Neural cell (in vitro differentiated cells): ENCODE measurements around the gene ECI1. TPM values are rescaled to one million over a fixed set of nuclear protein-coding genes. Genes with fewer than 3 reads are reported as not detected.

Source experiments
- H2AFZ ChIP-seq: fragments of 200-600, 300-800 bp; sonication (generic), shearing (Covaris generic); 2 replicates; pipeline ENCODE4 v1.6.0; 2014; ENCODE audit warnings: low read depth, mild to moderate bottlenecking, antibody characterized with exemption, low read length, moderate library complexity
- H3F3A ChIP-seq: fragments of 200-600 bp; shearing (Covaris generic); 2 replicates; pipeline ENCODE4 v1.6.1; 2016; ENCODE audit warnings: mild to moderate bottlenecking, moderate library complexity, mixed read lengths, antibody characterized with exemption, low read length; ENCODE audit not compliant: insufficient read depth, poor library complexity, severe bottlenecking
- H3K27ac ChIP-seq: fragments of 200-600, 300-800 bp; sonication (generic), shearing (Covaris generic); 2 replicates; pipeline ENCODE4 v1.5.1; 2014; ENCODE audit warnings: mild to moderate bottlenecking, low read length, moderate library complexity
- H3K27me3 ChIP-seq: fragments of 300-800, 200-600 bp; sonication (generic), shearing (Covaris generic); 2 replicates; pipeline ENCODE4 v1.6.0; 2014; ENCODE audit warnings: mild to moderate bottlenecking, low read depth, low read length, moderate library complexity; ENCODE audit not compliant: insufficient read depth
- H3K36me3 ChIP-seq: fragments of 300-800, 200-600 bp; sonication (generic), shearing (Covaris generic); 2 replicates; pipeline ENCODE4 v1.5.1; 2014; ENCODE audit warnings: mild to moderate bottlenecking, antibody characterized with exemption, low read length, moderate library complexity; ENCODE audit not compliant: insufficient read depth
- H3K4me2 ChIP-seq: fragments of 300-800, 200-600 bp; sonication (generic), shearing (Covaris generic); 2 replicates; pipeline ENCODE4 v1.6.0; 2014; ENCODE audit warnings: mild to moderate bottlenecking, low read length
- H3K4me3 ChIP-seq: fragments of 300-800, 200-600 bp; sonication (generic), shearing (Covaris generic); 2 replicates; pipeline ENCODE4 v1.5.1; 2014; ENCODE audit warnings: mild to moderate bottlenecking, low read length, moderate library complexity
- H3K79me2 ChIP-seq: fragments of 200-600 bp; shearing (Covaris generic); replicated peaks from 2 replicates; pipeline ENCODE4 v1.6.0; 2014; ENCODE audit warnings: mild to moderate bottlenecking, low read length, moderate library complexity; ENCODE audit not compliant: insufficient read depth
- H3K9ac ChIP-seq: fragments of 300-800, 200-600 bp; sonication (generic), shearing (Covaris generic); 2 replicates; pipeline ENCODE4 v1.6.1; 2016; ENCODE audit warnings: mild to moderate bottlenecking, low read length, mixed read lengths
- H3K9me2 ChIP-seq: fragments of 200-600 bp; shearing (Covaris generic); 2 replicates; pipeline ENCODE4 v1.6.1; 2016; ENCODE audit warnings: mild to moderate bottlenecking, low read length, mixed read lengths; ENCODE audit not compliant: insufficient read depth
- H3K9me3 ChIP-seq: fragments of 200-600, 300-800 bp; sonication (generic), shearing (Covaris generic); 2 replicates; pipeline ENCODE4 v1.6.1; 2016; ENCODE audit warnings: mild to moderate bottlenecking, mixed run types, low read length, moderate library complexity, mixed read lengths
- H4K20me1 ChIP-seq: fragments of 200-600 bp; shearing (Covaris generic); 2 replicates; pipeline ENCODE4 v1.6.1; 2016; ENCODE audit warnings: mild to moderate bottlenecking, mixed run types; ENCODE audit not compliant: insufficient read depth
- EP300 ChIP-seq: fragments of 450-650 bp; conservative IDR thresholded peaks from 2 replicates; pipeline ENCODE4 v1.6.1; 2014; ENCODE audit warnings: antibody characterized with exemption, mild to moderate bottlenecking, moderate library complexity; ENCODE audit not compliant: poor library complexity, severe bottlenecking
- EZH2 ChIP-seq: fragments of 200-600, 300-800 bp; shearing (Covaris generic), sonication (generic); IDR thresholded peaks from 2 replicates; pipeline ENCODE4 v1.6.1; 2014; ENCODE audit warnings: antibody characterized with exemption, low read length, borderline replicate concordance, mild to moderate bottlenecking; ENCODE audit not compliant: insufficient read depth, poor library complexity, severe bottlenecking
- MXI1 ChIP-seq: fragments of 450-650 bp; conservative IDR thresholded peaks from 2 replicates; pipeline ENCODE4 v1.6.1; 2014; ENCODE audit warnings: antibody characterized with exemption, mild to moderate bottlenecking; ENCODE audit not compliant: poor library complexity, severe bottlenecking
- POLR2AphosphoS5 ChIP-seq: IDR thresholded peaks from 2 replicates; pipeline ENCODE4 v1.6.1; 2012
- RAD21 ChIP-seq: fragments of 450-650 bp; conservative IDR thresholded peaks from 2 replicates; pipeline ENCODE4 v1.6.1; 2014; ENCODE audit warnings: antibody characterized with exemption, mild to moderate bottlenecking, moderate library complexity
- REST ChIP-seq: IDR thresholded peaks from 2 replicates; pipeline ENCODE4 v1.6.1; 2012; ENCODE audit warnings: borderline replicate concordance
- SMC3 ChIP-seq: fragments of 450-650 bp; conservative IDR thresholded peaks from 2 replicates; pipeline ENCODE4 v1.6.1; 2014; ENCODE audit warnings: antibody characterized with exemption, mild to moderate bottlenecking, moderate library complexity; ENCODE audit not compliant: poor library complexity
- TAF1 ChIP-seq: IDR thresholded peaks from 2 replicates; pipeline ENCODE4 v1.6.1; 2012; ENCODE audit warnings: low read depth
- polyA plus RNA-seq: library from polyadenylated mRNA; depleted of rRNA; stranded (reverse); fragments of >200 nt; gene quantifications from 2 replicates; pipeline ENCODE4 v1.2.3, GENCODE V29; 2014
- TF ChIP-seq, protein P1 (sequence below): fragments of 450-650 bp; IDR thresholded peaks from 2 replicates; pipeline ENCODE4 v1.5.1; 2014; ENCODE audit warnings: antibody characterized with exemption, mild to moderate bottlenecking, moderate library complexity; ENCODE audit not compliant: poor library complexity, severe bottlenecking

Gene ECI1
- polyA plus RNA-seq, 1 donor from 2014 or later: 35.3 TPM

DNA sequence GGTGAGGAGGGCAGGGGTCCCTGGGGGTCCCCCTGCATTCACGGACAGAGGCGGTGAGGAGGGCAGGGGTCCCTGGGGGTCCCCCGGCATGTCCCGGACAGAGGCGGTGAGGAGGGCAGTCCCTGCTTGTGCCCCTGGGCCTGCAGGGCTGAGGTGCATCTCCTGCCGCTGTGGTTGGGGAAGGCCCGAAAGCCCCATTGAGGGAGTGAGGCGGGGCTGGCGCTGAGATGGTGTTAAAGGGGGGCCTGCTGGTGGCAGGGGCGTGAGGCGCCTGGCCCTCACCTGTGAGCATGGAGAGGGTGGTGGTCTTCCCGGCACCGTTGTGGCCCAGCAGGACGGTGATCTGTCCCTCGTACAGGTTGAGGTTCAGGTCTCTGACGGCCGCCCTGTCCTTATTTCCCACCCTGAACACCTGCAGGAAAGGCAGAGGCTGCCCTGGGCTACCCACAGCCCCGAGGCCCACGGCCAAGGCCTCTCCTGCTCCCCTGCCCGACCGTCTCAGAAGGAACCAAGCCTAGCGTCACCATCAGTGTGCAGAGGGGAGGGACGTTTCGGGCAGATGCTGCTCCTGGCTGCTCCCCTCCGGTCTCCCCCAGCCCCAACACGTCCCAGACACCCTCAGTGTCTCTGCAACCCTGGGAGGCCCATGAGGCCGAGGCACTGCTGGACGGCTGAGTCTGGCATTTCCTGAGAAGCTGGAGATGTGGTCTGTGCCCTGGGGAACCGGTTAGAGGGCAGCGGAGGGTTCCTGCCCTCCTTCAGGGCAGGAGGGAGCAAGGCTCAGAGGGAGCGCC lies 47.9 kb upstream of the ECI1 start:
- H3K4me2 ChIP-seq: no peak overlapping the region
- no peaks in the 10 kb centered on the region for H4K20me1 ChIP-seq
- no peaks in the 10 kb centered on the region for H3K27me3 ChIP-seq
- H3K27ac ChIP-seq: no peak overlapping the region
- H3K9me3 ChIP-seq: no peaks in the 10 kb centered on the region
- H2AFZ ChIP-seq: no peak overlapping the region
- no peaks in the 10 kb centered on the region for H3F3A ChIP-seq
- no peaks in the 10 kb centered on the region for H3K79me2 ChIP-seq
- no peak overlapping the region for H3K4me3 ChIP-seq
- H3K9me2 ChIP-seq: no peaks in the 10 kb centered on the region
- H3K9ac ChIP-seq: no peak overlapping the region
- H3K36me3 ChIP-seq: no peaks in the 10 kb centered on the region
- TF ChIP-seq RAD21: no peak
- TF ChIP-seq MXI1: no peak
- TF ChIP-seq POLR2AphosphoS5: no peak
- no peak for TF ChIP-seq EP300
- TF ChIP-seq SMC3: no peak
- no peak for TF ChIP-seq REST

DNA sequence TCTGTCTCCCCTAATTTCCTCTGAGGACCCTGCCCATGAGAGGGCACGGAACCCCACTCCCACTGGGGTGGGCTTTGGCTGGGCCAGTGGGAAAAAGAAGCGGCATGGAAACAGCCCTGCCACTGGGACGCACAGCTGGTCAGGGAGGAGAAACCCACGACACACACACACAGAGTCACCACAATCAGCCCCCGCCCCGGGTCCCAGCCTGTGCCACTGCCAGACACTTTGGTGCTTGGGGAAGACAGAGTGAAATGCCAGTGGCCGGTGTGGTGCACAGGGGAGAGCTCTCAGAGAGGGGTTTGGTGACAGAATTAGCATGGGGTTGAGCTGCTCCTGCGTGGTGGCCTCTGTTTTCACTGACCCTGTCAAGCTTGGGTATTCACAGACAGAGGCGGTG lies 47.2 kb upstream of the ECI1 start:
- no peaks in the 10 kb centered on the region for H3K79me2 ChIP-seq
- H3K4me2 ChIP-seq: no peak overlapping the region
- no peaks in the 10 kb centered on the region for H3K36me3 ChIP-seq

More for the DNA sequence above, 47.2 kb upstream of the ECI1 start:
- Histone ChIP-seq H3F3A (no peaks in the 10 kb centered on the region), H3K27me3 (no peaks in the 10 kb centered on the region), H4K20me1 (no peaks in the 10 kb centered on the region), H3K9me2 (no peaks in the 10 kb centered on the region), H3K4me3 (no peak overlapping the region), H3K9me3 (no peaks in the 10 kb centered on the region), H3K27ac (no peak overlapping the region), H3K9ac (no peak overlapping the region), H2AFZ (no peak overlapping the region)
- TF ChIP-seq SMC3 (no peak), MXI1 (no peak), POLR2AphosphoS5 (no peak), EP300 (no peak), REST (no peak), EZH2 (no peak), TAF1 (no peak), RAD21 (no peak)
- TF ChIP-seq, protein P1, sequence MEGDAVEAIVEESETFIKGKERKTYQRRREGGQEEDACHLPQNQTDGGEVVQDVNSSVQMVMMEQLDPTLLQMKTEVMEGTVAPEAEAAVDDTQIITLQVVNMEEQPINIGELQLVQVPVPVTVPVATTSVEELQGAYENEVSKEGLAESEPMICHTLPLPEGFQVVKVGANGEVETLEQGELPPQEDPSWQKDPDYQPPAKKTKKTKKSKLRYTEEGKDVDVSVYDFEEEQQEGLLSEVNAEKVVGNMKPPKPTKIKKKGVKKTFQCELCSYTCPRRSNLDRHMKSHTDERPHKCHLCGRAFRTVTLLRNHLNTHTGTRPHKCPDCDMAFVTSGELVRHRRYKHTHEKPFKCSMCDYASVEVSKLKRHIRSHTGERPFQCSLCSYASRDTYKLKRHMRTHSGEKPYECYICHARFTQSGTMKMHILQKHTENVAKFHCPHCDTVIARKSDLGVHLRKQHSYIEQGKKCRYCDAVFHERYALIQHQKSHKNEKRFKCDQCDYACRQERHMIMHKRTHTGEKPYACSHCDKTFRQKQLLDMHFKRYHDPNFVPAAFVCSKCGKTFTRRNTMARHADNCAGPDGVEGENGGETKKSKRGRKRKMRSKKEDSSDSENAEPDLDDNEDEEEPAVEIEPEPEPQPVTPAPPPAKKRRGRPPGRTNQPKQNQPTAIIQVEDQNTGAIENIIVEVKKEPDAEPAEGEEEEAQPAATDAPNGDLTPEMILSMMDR: no peak
